Fibroblast of skin of back (primary cell): ENCODE measurements around the gene MCM9.
"Not testable (repeated sequence)": the region's sequence is repeated elsewhere in the genome, so short reads cannot be mapped to it uniquely, and the experiment has no call there.

Experiments
- DNase-seq: peaks from one replicate; pipeline ENCODE4 v3.0.0-alpha.2; 2013

Gene MCM9

DNA sequence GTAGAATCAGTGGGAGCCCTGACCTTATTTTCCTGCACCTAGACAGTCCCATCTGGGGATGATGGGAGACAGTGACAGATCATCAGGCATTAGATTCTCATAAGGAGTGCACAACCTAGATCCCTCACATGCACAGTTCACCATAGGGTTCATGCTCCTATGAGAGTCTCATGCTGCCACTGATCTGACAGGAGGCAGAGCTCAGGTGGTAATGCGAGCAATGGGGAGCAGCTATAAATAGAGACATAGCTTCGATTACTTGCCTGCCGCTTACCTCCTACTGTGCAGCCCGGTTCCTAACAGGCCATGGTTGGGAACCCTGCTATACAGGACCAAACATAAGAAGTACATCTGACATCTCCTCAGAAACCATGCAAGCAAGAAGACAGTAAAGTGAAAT is 72.5 kb downstream of the MCM9 start:
- no peak for DNase-seq

DNA sequence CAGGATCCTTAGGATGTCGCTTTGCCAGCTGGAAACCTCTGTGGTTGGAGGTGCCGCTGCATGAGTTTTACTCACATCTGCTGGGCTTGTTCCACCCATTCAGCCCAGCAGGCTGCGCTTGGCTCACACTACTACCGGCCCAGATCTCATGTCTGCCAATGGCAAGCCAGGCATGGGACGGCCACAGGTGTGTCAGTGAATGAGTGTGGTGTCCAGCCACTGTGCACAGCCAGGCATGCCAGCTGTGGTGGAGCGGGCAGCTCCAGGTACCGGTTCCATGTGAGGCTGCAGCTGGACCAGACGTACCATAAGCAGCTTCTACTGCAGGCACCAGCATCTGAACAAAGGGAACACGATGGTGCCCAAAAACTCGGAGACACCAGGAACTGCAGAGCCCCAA is 74.1 kb downstream of the MCM9 start:
- no peak for DNase-seq

DNA sequence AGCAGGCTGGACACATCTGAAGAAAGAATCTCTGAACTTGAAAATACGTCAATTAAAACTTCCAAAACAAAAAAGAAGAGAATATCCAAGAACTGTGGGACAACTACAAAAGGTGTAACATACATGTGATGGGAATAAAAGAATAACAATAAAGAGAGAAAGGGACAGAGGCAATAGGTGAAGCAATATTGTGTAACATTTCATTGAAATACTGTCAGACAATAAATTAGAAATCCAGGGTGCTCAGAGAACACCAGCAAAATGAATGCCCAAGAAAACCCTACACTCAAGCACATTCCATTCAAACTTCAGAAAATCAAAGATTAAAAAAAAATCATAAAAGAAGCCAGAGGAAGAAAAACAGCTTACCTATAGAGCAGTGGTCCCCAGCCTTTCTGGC is 74.6 kb downstream of the MCM9 start:
- no peak for DNase-seq

DNA sequence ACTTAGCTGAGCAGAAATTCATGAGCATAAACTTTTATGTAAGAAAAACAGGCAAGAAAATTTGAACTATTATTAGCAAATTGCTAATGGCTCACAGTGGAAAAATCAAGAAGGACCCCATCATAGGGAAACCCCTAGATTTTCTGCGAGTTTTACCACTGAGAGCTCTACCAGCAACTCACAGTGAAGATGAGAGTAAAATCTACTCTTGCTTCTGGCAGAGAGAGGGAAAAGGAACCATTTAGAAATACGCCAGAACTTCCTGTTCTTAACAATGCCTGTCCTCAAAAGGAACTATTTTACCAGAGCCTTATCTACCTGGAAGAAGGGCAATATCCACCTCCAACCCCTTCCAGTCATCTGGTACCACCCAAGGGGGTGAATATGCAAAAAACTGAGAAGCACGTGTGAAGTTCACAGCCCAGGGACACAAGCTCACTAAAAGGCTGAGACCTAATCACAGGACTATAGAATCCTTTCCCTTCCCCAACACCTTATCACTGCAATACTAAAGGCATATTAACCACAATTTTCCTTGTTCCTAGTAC is 75.4 kb downstream of the MCM9 start:
- DNase-seq: no peak

GRCh38 chr6:118856301-118856700 is 78.7 kb downstream of the MCM9 start:
- no peak for DNase-seq

DNA sequence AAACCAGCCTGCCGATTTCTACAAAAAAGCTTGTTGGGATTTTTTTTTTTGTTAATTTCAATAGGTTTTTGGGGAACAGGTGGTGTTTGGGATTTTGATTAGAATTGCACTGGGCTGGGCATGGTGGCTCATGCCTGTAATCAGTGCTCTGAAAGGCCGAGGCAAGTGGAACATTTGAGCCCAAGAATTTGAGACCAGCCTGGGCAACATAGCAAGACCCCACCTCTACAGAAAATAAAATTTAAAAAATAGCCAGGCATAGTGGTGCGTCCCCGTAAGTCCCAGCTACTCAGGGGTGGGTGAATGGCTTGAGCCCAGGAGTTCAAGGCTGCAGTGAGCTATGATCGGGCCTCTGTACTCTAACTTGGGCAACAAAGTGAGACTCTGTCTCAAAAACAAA is 81.6 kb downstream of the MCM9 start:
- DNase-seq: no peak

DNA sequence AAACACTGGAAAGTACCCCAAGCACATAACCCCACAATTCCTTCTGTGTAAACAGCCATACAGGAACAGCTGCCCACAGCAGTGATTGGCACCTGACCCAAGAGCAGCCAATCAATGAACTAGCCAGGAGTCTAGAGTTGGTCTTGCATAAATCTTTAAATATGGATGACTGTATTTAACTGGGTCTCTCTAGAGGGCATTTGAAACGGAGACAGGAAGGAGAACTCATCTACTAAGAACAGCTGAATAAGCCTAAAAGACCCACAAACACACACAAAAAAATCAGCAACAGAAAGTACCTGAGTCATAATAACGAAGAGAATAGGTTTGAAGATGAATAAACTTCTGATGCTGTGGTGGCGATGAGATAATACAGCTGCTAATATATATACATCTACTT is 90.0 kb downstream of the MCM9 start:
- no peak for DNase-seq

GRCh38 chr6:118843685-118844390 is 91.1 kb downstream of the MCM9 start:
- DNase-seq: peak; percentile 2

- DNase-seq: no peak
Measured at GRCh38 chr6:118830691-118831090, 104.3 kb downstream of the MCM9 start.

DNA sequence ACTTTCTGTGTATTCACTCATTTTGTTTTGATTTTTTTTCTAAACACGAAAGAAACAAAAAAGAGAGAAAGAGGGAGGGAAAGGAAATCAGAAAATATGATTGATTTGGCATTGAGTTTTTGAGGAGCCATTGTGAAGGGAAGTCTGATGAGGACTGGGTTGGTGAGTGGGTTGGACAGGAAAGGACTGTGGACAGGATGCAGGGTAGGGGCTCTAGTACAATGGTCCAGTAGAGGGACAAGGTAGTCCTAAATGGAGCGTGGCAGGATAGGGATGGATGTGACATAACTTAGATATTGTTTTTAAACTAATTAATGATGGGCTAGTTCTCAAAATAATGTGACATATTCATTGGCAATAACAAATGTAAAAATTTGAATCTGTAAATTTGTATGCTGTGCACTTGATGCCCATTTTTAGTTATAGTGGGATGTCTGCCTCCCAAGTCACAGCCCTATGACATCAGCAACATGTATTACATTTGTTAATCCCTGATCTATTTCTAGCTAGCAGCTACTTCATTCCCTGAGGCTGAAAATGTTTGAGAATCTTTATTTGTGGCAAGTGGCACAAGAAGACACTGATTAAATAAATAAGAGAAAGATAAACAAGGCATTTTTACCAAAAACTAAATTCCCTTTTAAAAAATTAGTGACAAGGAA is 105.0 kb downstream of the MCM9 start:
- no peak for DNase-seq

- DNase-seq: no peak
Measured at GRCh38 chr6:118826096-118826495, 108.9 kb downstream of the MCM9 start.

DNA sequence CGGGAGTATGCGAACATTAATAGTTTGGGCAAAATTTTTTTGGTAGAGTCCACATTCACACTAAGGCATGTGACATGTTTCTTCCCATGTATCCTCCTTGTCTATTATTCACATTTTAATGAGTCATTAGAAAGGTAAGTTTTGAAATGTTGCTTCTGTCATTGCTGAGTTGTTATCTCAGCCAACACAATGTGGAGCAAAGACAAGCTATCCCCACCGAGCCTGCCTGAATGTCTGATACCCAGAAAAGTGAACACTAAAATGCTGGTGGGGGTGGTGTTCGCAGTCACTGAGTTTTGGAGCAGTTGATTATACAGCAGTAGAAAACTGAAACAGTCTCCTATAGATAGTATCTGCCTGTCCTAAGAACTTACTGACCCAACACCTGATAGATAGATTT is 109.3 kb downstream of the MCM9 start:
- no peak for DNase-seq

- DNase-seq: no peak
Measured at GRCh38 chr6:118815495-118815894, 119.5 kb downstream of the MCM9 start.

DNA sequence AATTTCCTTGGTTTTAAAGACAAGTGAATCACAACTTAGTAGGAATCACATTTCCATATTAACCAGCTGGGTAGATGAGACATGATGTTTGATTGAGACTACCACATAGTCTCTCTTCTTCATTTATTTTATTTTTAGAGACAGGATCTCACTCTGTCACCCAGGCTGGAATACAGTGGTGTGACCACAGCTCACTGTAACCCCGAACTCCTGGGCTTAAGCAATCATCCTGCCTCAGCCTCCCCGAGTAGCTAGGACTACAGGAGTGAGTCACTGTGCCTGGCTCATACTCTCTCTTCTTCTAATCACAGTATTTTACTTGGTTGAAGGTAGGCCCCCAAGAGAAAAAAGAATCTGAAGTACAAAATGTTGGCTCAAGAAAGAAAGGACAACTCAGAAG is 121.2 kb downstream of the MCM9 start:
- peak; percentile 32 for DNase-seq

GRCh38 chr6:118812970-118813369 is 122.0 kb downstream of the MCM9 start:
- DNase-seq: peak; percentile 28

DNA sequence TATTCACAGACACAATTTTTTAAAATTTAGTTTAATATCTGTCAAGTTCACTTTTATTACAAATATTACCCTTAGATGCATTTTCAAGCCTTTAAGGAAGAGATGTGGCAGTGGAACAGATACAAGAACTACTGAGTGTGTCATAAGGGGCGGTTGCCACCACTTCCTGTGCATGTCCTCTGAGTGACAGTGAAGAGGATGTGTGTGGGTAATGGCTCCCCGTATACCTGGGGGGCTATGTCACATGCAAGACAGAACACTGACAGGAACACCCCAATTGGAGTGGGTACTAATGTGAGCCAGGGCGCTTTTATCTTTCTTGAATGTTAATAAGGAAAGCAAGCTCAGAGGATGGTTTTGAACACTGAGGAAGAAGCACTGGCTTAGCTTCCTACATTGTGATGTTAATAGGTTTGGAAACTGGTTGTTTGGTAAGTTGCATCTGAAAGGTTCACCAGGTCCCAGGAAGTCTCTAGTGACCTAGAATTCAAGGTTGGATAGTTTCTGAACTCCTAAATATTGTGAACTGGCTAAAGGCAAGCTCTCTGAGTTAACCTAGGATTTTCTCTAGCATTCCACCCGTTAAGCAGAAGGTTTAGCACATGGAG is 124.4 kb downstream of the MCM9 start:
- no peak for DNase-seq

DNA sequence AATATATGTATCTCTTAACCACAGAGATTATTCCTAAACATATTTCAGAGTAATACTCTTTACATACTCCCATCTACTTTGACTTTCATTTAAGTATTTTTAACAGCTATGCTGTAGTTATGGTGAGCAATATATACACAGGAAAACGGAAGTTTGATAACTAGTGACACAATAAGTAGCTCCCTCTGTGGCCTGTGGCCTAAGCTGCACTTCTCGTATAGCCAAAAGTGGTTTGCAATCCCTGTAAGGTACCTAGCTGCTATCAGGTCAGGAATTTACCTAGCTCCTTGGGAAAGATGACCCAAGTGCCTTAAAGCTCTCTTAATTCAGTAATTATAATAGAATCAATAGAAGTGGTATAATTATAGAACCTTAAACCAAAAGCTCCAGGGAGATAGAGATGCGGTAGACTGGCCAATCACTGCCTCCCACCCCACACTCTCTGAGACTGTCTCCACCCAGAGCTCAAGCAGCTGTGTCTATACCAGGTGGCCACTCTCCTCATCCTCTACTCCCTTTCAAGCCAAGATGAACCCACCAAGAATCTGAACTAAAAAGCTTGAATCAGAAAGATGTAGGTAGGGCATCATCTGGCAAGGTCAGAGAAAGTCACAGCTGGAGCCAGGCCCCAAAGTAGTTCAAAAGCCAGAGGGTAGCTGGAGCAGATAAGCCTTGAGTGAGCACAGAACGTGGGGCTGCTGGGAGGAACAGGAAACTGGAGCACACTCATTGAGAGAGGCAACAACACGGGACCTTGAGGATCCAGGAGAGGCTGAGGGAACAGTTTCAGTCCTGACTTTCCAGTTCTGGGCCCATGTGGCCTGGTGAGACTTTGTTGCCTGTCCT is 125.9 kb downstream of the MCM9 start:
- no peak for DNase-seq

DNA sequence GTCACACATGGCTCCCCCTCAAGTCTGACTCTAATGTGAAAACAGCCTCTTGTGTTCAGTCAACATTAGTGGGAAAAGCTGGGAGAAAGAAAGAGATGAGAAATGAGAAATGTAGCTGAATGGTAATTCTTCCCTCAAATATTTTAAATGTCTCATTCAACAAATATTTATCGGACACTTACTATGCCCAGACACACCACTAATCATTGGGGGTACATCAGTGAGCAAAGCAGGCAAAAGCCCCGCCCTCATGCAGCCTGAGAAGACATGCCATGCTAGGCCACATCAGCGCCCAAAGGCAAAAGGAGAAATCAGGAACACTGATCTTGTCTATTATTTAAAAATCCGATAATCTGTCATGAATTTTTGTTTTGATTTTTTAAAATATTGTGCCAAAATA is 130.9 kb downstream of the MCM9 start:
- peak; percentile 7 for DNase-seq

DNA sequence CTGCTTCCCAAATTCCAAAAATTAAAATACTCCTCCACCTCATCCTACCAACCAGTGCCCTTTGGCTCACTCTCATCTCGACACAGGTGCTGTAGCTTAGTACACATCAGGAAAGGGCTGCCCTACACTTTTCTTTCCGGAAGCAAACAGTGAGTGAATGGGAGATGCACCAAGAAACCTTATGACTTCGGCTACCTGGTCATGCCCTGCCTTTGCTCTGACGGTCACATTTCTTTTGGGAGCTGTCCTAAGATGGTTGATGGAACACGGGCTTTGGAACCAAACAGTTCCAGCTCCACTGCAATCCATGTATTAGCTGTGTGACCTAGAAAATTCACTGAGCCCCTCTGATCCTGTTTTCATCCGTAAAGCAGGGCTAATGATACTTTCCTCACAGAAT is 133.7 kb downstream of the MCM9 start:
- no peak for DNase-seq

GRCh38 chr6:118800394-118801071 is 134.4 kb downstream of the MCM9 start:
- DNase-seq: peak; percentile 81

DNA sequence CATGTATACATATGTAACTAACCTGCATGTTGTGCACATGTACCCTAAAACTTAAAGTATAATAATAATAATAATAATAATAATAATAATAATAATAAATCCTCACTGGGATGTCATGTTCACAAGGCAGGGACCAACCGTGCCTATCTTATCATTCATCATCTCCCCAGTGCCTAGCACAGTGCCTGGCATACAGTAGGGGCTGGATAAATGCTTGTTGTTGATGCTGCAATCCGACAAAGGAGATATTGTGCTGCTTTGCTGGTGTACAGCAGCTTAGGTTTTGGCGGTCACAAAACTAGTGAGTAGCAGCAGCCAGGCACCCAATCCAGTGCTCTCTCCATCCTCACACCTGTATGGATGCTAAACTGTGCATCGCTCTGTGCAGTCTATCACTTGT is 135.1 kb downstream of the MCM9 start:
- no peak for DNase-seq

DNA sequence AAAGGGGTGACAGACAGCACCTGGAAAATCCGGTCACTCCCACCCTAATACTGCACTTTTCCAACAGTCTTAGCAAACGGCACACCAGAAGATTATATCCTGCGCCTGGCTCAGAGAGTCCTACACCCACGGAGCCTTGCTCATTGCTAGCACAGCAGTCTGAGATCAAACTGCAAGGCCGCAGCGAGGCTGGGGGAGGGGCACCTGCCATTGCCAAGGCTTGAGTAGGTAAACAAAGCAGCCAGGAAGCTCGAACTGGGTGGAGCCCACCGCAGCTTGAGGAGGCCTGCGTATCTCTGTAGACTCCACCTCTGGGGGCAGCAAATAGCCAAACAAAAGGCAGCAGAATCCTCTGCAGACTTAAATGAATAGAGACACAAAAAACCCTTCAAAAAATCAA is 138.4 kb downstream of the MCM9 start:
- not testable (repeated sequence) for DNase-seq
